ENCODE results near the gene BZW2.
A peak's percentile ranks its signal among the peaks of the same experiment; 100 is the strongest.

BZW2 gene

GRCh38 chr7:16745645-16746044 is 99.7 kb downstream of the BZW2 start:
- no peak for TF ChIP-seq CTCF (IDR thresholded peaks at IDR 0.05; ENCODE audit: extremely low read depth, insufficient read depth, missing control alignments)
- no peak for DNase-seq (ENCODE audit: low spot score)
- in situ Hi-C loops (cut with MboI; ENCODE audit: low pct_unique_long_range_greater_than_20kb, low sequenced_read_pairs, unreplicated experiment) = no loop called here

GRCh38 chr7:16747102-16747501 is 101.1 kb downstream of the BZW2 start:
- in situ Hi-C loops (cut with MboI; ENCODE audit: low pct_unique_long_range_greater_than_20kb, low sequenced_read_pairs, unreplicated experiment) = no loop called here
- no peak for TF ChIP-seq CTCF (IDR thresholded peaks at IDR 0.05; ENCODE audit: extremely low read depth, insufficient read depth, missing control alignments)
- DNase-seq (ENCODE audit: low spot score) = no peak

GRCh38 chr7:16753102-16753931 is 107.3 kb downstream of the BZW2 start, which contains the start of gene TSPAN13:
TSS of gene TSPAN13 (plus strand) at chr7:16753755. CDS start at chr7:16753968, 213 bp downstream.
- in situ Hi-C loops (cut with MboI; ENCODE audit: low pct_unique_long_range_greater_than_20kb, low sequenced_read_pairs, unreplicated experiment) = no loop called here
- peak; percentile 31 for DNase-seq (ENCODE audit: low spot score)
- no peak for TF ChIP-seq CTCF (IDR thresholded peaks at IDR 0.05; ENCODE audit: extremely low read depth, insufficient read depth, missing control alignments)

GRCh38 chr7:16753932-16754855 is 108.2 kb downstream of the BZW2 start:
- TF ChIP-seq CTCF (IDR thresholded peaks at IDR 0.05; ENCODE audit: extremely low read depth, insufficient read depth, missing control alignments) = no peak
- DNase-seq (ENCODE audit: low spot score) = peak; percentile 30
- in situ Hi-C loops (cut with MboI; ENCODE audit: low pct_unique_long_range_greater_than_20kb, low sequenced_read_pairs, unreplicated experiment) = no loop called here

GRCh38 chr7:16754856-16755317 is 108.9 kb downstream of the BZW2 start:
- DNase-seq (ENCODE audit: low spot score) = no peak
- no peak for TF ChIP-seq CTCF (IDR thresholded peaks at IDR 0.05; ENCODE audit: extremely low read depth, insufficient read depth, missing control alignments)
- in situ Hi-C loops (cut with MboI; ENCODE audit: low pct_unique_long_range_greater_than_20kb, low sequenced_read_pairs, unreplicated experiment) = no loop called here

- no peak for TF ChIP-seq CTCF (IDR thresholded peaks at IDR 0.05; ENCODE audit: extremely low read depth, insufficient read depth, missing control alignments)
- in situ Hi-C loops (cut with MboI; ENCODE audit: low pct_unique_long_range_greater_than_20kb, low sequenced_read_pairs, unreplicated experiment) = no loop called here
- no peak for DNase-seq (ENCODE audit: low spot score)
Measured at GRCh38 chr7:16755397-16755796, 109.4 kb downstream of the BZW2 start.

All from GM13977 (cell line).